Panc1 (cell line): ENCODE measurements around the gene DNAJC13.

Experiments
- CTCF ChIP-seq: fragments of 450-650 bp; IDR thresholded peaks from 2 replicates; pipeline ENCODE4 v1.5.1; 2017; ENCODE audit warnings: mild to moderate bottlenecking
- POLR2AphosphoS5 ChIP-seq: IDR thresholded peaks from 2 replicates; pipeline ENCODE4 v1.6.1; 2012; ENCODE audit warnings: mild to moderate bottlenecking, low read depth, low read length, moderate library complexity
- REST ChIP-seq, 2 experiments: IDR thresholded peaks; 2 replicates each; pipeline ENCODE4 v1.6.1; 2011 to 2012; ENCODE audit warnings: low read depth in 2 of 2, control low read depth in 1 of 2, low read length in 1 of 2, mild to moderate bottlenecking in 1 of 2, moderate library complexity in 1 of 2; ENCODE audit not compliant: insufficient read depth in 1 of 2
- SIN3A ChIP-seq: IDR thresholded peaks from 2 replicates; pipeline ENCODE4 v1.6.1; 2012; ENCODE audit warnings: low read depth, mild to moderate bottlenecking, low read length, moderate library complexity, borderline replicate concordance; ENCODE audit not compliant: insufficient read depth
- TCF7L2 ChIP-seq: IDR thresholded peaks from 2 replicates; pipeline ENCODE4 v1.6.1; 2011; ENCODE audit warnings: mild to moderate bottlenecking, low read depth, low read length, inconsistent platforms

- TF ChIP-seq CTCF: no peak
- TF ChIP-seq REST (IDR thresholded peaks at IDR 0.05; ENCODE audit: insufficient read depth in 1 of 2, low read depth in 2 of 2, low read length in 1 of 2): no peak
- no peak for TF ChIP-seq POLR2AphosphoS5
- no peak for TF ChIP-seq SIN3A
- TF ChIP-seq TCF7L2: no peak
These were observed 15.8 kb downstream of the DNAJC13 start for GRCh38 chr3:132433121-132433520.
